Suprapubic skin (tissue), 4 donors: Measurements from ENCODE around the gene LRRC7.

Source experiments
- CTCF ChIP-seq, 2 donors: fragments of 200-600 bp in 1 of 2; fragments of 450-650 bp in 1 of 2; sonication (generic) in 1 of 2; IDR thresholded peaks; one replicate each; pipeline ENCODE4 v1.5.1; 2016 to 2019; ENCODE audit warnings: antibody characterized with exemption in 2 of 2, mild to moderate bottlenecking in 1 of 2, moderate library complexity in 1 of 2
- POLR2A ChIP-seq, 2 donors: fragments of 450-650 bp; IDR thresholded peaks; one replicate each; pipeline ENCODE4 v1.6.1; 2017; ENCODE audit warnings: antibody characterized with exemption in 2 of 2, mild to moderate bottlenecking in 2 of 2, moderate library complexity in 2 of 2
- POLR2AphosphoS5 ChIP-seq, 3 donors: sonication (generic); formaldehyde crosslinking; IDR thresholded peaks; one replicate each; pipeline ENCODE4 v1.6.1; 2017; ENCODE audit warnings: antibody characterized with exemption in 3 of 3

DNA sequence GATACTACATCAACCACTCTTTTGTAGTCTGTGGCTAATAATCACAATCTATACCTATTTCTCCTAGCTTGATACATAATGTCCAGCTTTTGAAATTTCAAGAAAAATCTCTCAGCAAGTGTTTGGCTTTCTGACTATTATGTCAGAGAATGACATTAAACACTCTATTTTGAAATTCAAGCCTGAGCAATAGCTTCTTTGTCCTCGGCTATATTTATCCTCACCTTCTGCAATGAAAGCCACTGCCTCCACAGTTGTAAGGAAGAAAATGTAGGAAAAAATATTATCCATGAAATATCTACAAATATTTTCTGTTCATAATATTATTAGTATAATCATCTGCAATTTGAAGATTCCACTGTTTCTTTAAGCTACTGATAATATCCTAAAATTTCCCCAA is 22.1 kb downstream of the LRRC7 start:
- TF ChIP-seq POLR2A (IDR thresholded peaks at IDR 0.05) (no peak), CTCF (IDR thresholded peaks at IDR 0.05) (no peak), POLR2AphosphoS5 (IDR thresholded peaks at IDR 0.05) (no peak)
